Measurements from ENCODE around the gene POLR3A. TPM values are rescaled to one million over a fixed set of nuclear protein-coding genes. Genes with fewer than 3 reads are reported as not detected.
"Not testable (repeated sequence)": the region's sequence is repeated elsewhere in the genome, so short reads cannot be mapped to it uniquely, and the experiment has no call there.

The POLR3A gene
- polyA plus RNA-seq, 1 of the 3 experiments (the other 2 are of a cell fraction): 10.8 TPM

DNA sequence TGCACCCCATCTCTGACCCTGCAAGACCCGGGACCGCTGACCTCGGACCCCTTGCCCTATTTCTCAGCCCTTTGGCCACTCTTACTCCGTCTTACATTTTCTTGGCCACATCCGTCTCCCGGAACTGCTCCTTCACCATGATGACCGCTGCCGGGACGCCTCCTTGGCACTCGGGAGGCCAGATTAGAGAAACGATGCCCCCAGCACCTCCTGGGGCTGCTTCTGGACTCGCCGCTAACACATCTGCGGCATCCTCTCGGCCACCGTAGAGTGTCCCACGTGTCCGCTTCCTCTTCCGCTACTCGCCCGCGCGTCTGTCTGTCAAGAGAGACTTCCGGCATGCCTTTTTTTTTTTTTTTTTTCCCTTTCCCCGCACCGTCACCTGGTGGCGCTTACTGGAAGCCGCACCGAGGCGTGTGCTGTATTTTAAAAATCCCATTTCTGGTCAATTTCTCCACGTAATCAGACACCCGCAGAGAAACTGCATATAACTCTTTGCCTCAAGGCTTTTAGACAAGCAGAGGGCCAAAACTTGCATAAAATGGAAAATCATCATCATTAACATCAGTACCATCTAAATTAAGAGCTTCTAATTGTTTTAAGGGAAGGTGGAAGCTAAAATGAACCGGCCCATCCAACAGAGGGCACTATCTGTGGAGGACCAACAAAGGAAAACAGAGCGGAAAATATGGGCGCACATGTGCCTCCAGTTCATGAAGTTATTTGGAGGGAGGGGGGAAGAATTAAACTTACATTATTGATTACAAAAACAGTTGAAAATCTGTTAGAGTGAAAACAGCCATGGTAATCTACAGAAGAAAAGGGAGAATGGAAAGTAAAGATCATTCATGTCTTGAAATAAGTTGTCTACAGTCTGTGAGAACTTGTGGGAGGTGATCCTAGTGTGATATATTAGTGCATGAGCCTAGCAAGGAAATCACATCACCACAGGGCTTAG is at the start of gene POLR3A (continued):
- TF ChIP-seq, protein P1, sequence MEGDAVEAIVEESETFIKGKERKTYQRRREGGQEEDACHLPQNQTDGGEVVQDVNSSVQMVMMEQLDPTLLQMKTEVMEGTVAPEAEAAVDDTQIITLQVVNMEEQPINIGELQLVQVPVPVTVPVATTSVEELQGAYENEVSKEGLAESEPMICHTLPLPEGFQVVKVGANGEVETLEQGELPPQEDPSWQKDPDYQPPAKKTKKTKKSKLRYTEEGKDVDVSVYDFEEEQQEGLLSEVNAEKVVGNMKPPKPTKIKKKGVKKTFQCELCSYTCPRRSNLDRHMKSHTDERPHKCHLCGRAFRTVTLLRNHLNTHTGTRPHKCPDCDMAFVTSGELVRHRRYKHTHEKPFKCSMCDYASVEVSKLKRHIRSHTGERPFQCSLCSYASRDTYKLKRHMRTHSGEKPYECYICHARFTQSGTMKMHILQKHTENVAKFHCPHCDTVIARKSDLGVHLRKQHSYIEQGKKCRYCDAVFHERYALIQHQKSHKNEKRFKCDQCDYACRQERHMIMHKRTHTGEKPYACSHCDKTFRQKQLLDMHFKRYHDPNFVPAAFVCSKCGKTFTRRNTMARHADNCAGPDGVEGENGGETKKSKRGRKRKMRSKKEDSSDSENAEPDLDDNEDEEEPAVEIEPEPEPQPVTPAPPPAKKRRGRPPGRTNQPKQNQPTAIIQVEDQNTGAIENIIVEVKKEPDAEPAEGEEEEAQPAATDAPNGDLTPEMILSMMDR (IDR thresholded peaks at IDR 0.05): peak; percentile 91
- TF ChIP-seq RAD21 (IDR thresholded peaks at IDR 0.05; ENCODE audit: low read length) (peak; percentile 57), FOSL2 (IDR thresholded peaks at IDR 0.05; ENCODE audit: borderline replicate concordance, low read depth) (no peak), EP300 (IDR thresholded peaks at IDR 0.05; ENCODE audit: borderline replicate concordance in 1 of 2, low read depth in 1 of 2, low read length in 1 of 2) (no peak; a peak in 2 of 4 replicates), TCF12 (IDR thresholded peaks at IDR 0.05) (peak; percentile 52; the same call in 1 of the 2 replicates)
- TF ChIP-seq, protein P2, sequence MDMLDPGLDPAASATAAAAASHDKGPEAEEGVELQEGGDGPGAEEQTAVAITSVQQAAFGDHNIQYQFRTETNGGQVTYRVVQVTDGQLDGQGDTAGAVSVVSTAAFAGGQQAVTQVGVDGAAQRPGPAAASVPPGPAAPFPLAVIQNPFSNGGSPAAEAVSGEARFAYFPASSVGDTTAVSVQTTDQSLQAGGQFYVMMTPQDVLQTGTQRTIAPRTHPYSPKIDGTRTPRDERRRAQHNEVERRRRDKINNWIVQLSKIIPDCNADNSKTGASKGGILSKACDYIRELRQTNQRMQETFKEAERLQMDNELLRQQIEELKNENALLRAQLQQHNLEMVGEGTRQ (IDR thresholded peaks at IDR 0.05; ENCODE audit: borderline replicate concordance, low read depth, low read length): peak; percentile 87
- TF ChIP-seq, protein P3, sequence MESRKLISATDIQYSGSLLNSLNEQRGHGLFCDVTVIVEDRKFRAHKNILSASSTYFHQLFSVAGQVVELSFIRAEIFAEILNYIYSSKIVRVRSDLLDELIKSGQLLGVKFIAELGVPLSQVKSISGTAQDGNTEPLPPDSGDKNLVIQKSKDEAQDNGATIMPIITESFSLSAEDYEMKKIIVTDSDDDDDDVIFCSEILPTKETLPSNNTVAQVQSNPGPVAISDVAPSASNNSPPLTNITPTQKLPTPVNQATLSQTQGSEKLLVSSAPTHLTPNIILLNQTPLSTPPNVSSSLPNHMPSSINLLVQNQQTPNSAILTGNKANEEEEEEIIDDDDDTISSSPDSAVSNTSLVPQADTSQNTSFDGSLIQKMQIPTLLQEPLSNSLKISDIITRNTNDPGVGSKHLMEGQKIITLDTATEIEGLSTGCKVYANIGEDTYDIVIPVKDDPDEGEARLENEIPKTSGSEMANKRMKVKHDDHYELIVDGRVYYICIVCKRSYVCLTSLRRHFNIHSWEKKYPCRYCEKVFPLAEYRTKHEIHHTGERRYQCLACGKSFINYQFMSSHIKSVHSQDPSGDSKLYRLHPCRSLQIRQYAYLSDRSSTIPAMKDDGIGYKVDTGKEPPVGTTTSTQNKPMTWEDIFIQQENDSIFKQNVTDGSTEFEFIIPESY (IDR thresholded peaks at IDR 0.05; ENCODE audit: borderline replicate concordance, low read depth): peak; percentile 90
- TF ChIP-seq, protein P4, sequence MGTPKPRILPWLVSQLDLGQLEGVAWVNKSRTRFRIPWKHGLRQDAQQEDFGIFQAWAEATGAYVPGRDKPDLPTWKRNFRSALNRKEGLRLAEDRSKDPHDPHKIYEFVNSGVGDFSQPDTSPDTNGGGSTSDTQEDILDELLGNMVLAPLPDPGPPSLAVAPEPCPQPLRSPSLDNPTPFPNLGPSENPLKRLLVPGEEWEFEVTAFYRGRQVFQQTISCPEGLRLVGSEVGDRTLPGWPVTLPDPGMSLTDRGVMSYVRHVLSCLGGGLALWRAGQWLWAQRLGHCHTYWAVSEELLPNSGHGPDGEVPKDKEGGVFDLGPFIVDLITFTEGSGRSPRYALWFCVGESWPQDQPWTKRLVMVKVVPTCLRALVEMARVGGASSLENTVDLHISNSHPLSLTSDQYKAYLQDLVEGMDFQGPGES (IDR thresholded peaks at IDR 0.05; ENCODE audit: low read depth, low read length): peak; percentile 59; the same call in 1 of the 2 replicates

DNA sequence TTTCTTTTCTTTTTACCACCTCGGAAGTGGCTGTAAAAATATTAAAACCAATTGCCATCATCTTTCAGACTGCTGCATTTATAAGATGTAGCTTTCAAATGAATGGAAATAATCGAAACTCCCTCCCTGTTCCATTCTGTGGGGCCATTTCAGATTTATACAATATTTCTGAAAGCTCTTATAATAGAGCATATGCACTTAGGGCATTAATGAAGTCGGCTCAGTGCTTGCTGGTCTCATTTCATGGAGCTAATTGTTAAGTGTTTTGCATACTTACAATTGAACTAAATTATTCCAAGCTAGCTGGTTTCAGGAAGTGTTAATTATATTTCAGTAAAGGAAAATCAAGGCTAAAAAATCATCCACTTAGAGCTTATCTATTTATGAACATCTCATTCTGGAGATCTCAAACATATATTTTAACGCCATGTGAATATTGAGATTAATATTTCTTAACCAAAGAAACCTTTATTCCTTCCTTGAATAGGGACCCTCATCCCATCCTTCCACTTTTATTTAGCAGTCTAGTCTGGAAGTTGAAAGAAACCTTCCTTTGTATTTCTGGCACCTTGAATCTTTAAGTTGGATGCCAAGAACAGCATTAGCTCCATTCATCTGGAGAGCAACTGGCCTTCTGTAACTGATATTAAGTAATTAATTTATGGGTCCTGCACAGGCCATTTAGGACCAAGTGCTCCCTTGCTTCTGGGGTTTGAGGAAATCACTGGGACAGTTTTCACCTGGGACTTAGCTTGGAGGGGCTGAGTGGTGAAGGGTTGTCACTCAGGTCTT is 49.4 kb upstream of the POLR3A start:
- H2AFZ ChIP-seq (ENCODE audit: low read depth): no peak overlapping the region
- H3K27me3 ChIP-seq (ENCODE audit: insufficient read depth): no peaks in the 10 kb centered on the region
- no peaks in the 10 kb centered on the region for H3K9me2 ChIP-seq
- CTCF ChIA-PET: interaction anchor here (0.9 to 4.3 kb wide), 4 partner anchors 11 to 1117 kb away, joined by 3 to 19 read pairs (median 5); no protein-coding TSS in a partner anchor
- H3F3A ChIP-seq (replicated peaks; ENCODE audit: insufficient read depth): no peaks in the 10 kb centered on the region
- no peaks in the 10 kb centered on the region for H3K36me3 ChIP-seq (replicated peaks in 1 of 2; ENCODE audit: control insufficient read depth in 1 of 2, insufficient read depth in 2 of 2, low read length in 1 of 2)
- WGBS (ENCODE audit: low lambda C conversion rate): 30% methylated on average over 4 of the region's 4 CpGs
- H3K9ac ChIP-seq: no peak overlapping the region
- no peaks in the 10 kb centered on the region for H3K79me2 ChIP-seq (ENCODE audit: insufficient read depth)
- H4K20me1 ChIP-seq (ENCODE audit: insufficient read depth): no peaks in the 10 kb centered on the region
- POLR2A ChIA-PET: no interaction called here
- no peak overlapping the region for H3K4me3 ChIP-seq (ENCODE audit: low read depth in 2 of 2, low read length in 1 of 2)
- DNase-seq: peak; percentile 37
- peak overlapping the region in 1 of 2 experiments; percentile 7; a peak in 1 of 4 replicates for H3K27ac ChIP-seq (ENCODE audit: low read depth in 2 of 2, low read length in 1 of 2)
- H3K4me1 ChIP-seq (ENCODE audit: control insufficient read depth in 1 of 2, insufficient read depth in 2 of 2, low read depth in 1 of 2, low read length in 1 of 2): peaks cover 0 to 9% of the 10 kb centered on the region in 2 experiments; a peak in 1 of 4 replicates
- H3K4me2 ChIP-seq: no peak overlapping the region
- H3K9me3 ChIP-seq: no peaks in the 10 kb centered on the region
- TF ChIP-seq, protein P2 (IDR thresholded peaks at IDR 0.05; ENCODE audit: borderline replicate concordance, low read depth, low read length): no peak
- no peak for TF ChIP-seq GABPA (IDR thresholded peaks at IDR 0.05; ENCODE audit: low read depth)
- TF ChIP-seq FOXM1 (IDR thresholded peaks at IDR 0.05; ENCODE audit: low read depth): no peak
- peak in 1 of 2 experiments; percentile 30; a peak in 1 of 4 replicates for TF ChIP-seq EP300 (IDR thresholded peaks at IDR 0.05; ENCODE audit: borderline replicate concordance in 1 of 2, low read depth in 1 of 2, low read length in 1 of 2)
- no peak for TF ChIP-seq RFX5 (IDR thresholded peaks at IDR 0.05; ENCODE audit: low read length)
- no peak for TF ChIP-seq MEF2A (IDR thresholded peaks at IDR 0.05; ENCODE audit: borderline replicate concordance, low read depth)
- no peak for TF ChIP-seq SMC3 (IDR thresholded peaks at IDR 0.05; ENCODE audit: low read depth, low read length)
- TF ChIP-seq EZH2phosphoT487 (IDR thresholded peaks at IDR 0.05; ENCODE audit: borderline replicate concordance, low read depth): no peak

DNA sequence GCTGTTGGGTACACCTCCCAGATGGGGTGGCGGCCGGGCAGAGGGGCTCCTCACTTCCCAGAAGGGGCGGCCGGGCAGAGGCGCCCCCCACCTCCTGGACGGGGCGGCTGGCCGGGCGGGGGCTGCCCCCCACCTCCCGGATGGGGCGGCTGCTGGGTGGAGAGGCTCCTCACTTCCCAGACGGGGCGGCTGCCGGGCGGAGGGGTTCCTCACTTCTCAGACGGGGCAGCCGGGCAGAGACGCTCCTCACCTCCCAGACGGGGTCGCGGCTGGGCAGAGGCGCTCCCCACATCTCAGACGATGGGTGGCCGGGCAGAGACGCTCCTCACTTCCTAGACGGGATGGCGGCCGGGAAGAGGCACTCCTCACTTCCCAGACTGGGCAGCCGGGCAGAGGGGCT is 46.5 kb upstream of the POLR3A start:
- H3K9me2 ChIP-seq; H3K9me3 ChIP-seq; CTCF ChIA-PET; H3K36me3 ChIP-seq (replicated peaks in 1 of 2; ENCODE audit: control insufficient read depth in 1 of 2, insufficient read depth in 2 of 2, low read length in 1 of 2); H3K4me3 ChIP-seq (ENCODE audit: low read depth in 2 of 2, low read length in 1 of 2); H3K79me2 ChIP-seq (ENCODE audit: insufficient read depth); H3K27me3 ChIP-seq (ENCODE audit: insufficient read depth); H4K20me1 ChIP-seq (ENCODE audit: insufficient read depth); H3K4me2 ChIP-seq; POLR2A ChIA-PET; H3K4me1 ChIP-seq (ENCODE audit: control insufficient read depth in 1 of 2, insufficient read depth in 2 of 2, low read depth in 1 of 2, low read length in 1 of 2); H3F3A ChIP-seq (replicated peaks; ENCODE audit: insufficient read depth); H3K27ac ChIP-seq (ENCODE audit: low read depth in 2 of 2, low read length in 1 of 2); H3K9ac ChIP-seq; H2AFZ ChIP-seq (ENCODE audit: low read depth); DNase-seq: not testable (repeated sequence)
- 78% methylated on average over 9 of the region's 29 CpGs for WGBS (ENCODE audit: low lambda C conversion rate)

Data from SK-N-SH (cell line).